Liver (tissue), 3 donors: Measurements from ENCODE around the gene COL23A1.
A peak's percentile ranks its signal among the peaks of the same experiment; 100 is the strongest.

Experiments
- CTCF ChIP-seq: fragments of 150-350 bp; IDR thresholded peaks from 2 replicates; pipeline ENCODE4 v1.5.1; 2017; ENCODE audit warnings: improper control_type of control experiment, low read depth, low read length; ENCODE audit not compliant: missing input control
- EGR1 ChIP-seq, 2 donors: IDR thresholded peaks; 2 replicates each; pipeline ENCODE4 v1.6.1; 2016 to 2018; ENCODE audit warnings: antibody characterized with exemption in 2 of 2, low read depth in 2 of 2
- FOXA1 ChIP-seq: IDR thresholded peaks from 2 replicates; pipeline ENCODE4 v1.6.1; 2016; ENCODE audit warnings: antibody characterized with exemption
- GABPA ChIP-seq, 2 donors: IDR thresholded peaks in 1 of 2; conservative IDR thresholded peaks in 1 of 2; 2 replicates each; pipeline ENCODE4 v1.6.1; 2016; ENCODE audit warnings: antibody characterized with exemption in 2 of 2, mild to moderate bottlenecking in 1 of 2, moderate library complexity in 1 of 2
- HNF4A ChIP-seq, 2 donors: conservative IDR thresholded peaks; 2 replicates each; pipeline ENCODE4 v1.6.1; 2016; ENCODE audit warnings: antibody characterized with exemption in 2 of 2, mild to moderate bottlenecking in 2 of 2
- MAX ChIP-seq: IDR thresholded peaks from 2 replicates; pipeline ENCODE4 v1.6.1; 2016; ENCODE audit warnings: antibody characterized with exemption
- RAD21 ChIP-seq, 2 donors: IDR thresholded peaks; 2 replicates each; pipeline ENCODE4 v1.6.1; 2016; ENCODE audit warnings: antibody characterized with exemption in 2 of 2, mild to moderate bottlenecking in 2 of 2
- SP1 ChIP-seq: IDR thresholded peaks from 2 replicates; pipeline ENCODE4 v1.6.1; 2018; ENCODE audit warnings: antibody characterized with exemption, mild to moderate bottlenecking
- TAF1 ChIP-seq: conservative IDR thresholded peaks from 2 replicates; pipeline ENCODE4 v1.6.1; 2016; ENCODE audit warnings: antibody characterized with exemption, mild to moderate bottlenecking
- YY1 ChIP-seq: IDR thresholded peaks from 2 replicates; pipeline ENCODE4 v1.6.1; 2016; ENCODE audit warnings: antibody characterized with exemption, mild to moderate bottlenecking
- ZBTB33 ChIP-seq: IDR thresholded peaks from 2 replicates; pipeline ENCODE4 v1.6.1; 2016; ENCODE audit warnings: antibody characterized with exemption
- donor health status: healthy.
- donor health status: healthy.

- peak; percentile 95 for TF ChIP-seq CTCF
- no peak for TF ChIP-seq MAX
- TF ChIP-seq HNF4A (conservative IDR thresholded peaks at IDR 0.05), result peak; percentile 94 to 98
- no peak for TF ChIP-seq EGR1 (IDR thresholded peaks at IDR 0.05; ENCODE audit: low read depth in 2 of 2)
- TF ChIP-seq ZBTB33, result no peak
- TF ChIP-seq FOXA1, result no peak
- peak; percentile 100 for TF ChIP-seq RAD21 (IDR thresholded peaks at IDR 0.05)
- no peak for TF ChIP-seq GABPA (IDR thresholded peaks at IDR 0.05 in 1 of 2, conservative IDR thresholded peaks at IDR 0.05 in 1 of 2)
- no peak for TF ChIP-seq SP1
- no peak for TF ChIP-seq YY1
- TF ChIP-seq TAF1, result no peak
Measured at GRCh38 chr5:178279723-178280438, 310.3 kb downstream of the COL23A1 start.
